ENCODE data around the gene ARHGAP35.
"Not testable (repeated sequence)": the region's sequence is repeated elsewhere in the genome, so short reads cannot be mapped to it uniquely, and the experiment has no call there.

ARHGAP35 gene

DNA sequence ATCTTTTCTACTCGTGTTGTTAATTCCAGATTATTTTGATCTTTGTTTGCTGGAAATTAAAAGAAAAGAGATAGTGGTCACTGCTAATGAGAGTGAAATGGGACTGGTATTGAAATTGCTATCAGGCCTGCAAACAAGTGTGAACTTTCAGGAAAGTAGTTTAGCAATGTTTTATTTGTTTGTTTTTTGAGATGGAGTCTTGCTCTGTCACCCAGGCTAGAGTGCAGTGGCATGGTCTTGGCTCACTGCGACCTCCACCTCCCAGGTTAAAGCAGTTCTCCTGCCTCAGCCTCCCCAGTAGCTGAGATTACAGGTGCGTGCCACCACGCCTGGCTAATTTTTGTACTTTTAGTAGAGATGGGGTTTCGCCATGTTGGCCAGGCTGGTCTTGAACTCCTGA is 10.4 kb downstream of the ARHGAP35 start:
- not testable (repeated sequence) for DNase-seq (ENCODE audit: low read depth)

DNA sequence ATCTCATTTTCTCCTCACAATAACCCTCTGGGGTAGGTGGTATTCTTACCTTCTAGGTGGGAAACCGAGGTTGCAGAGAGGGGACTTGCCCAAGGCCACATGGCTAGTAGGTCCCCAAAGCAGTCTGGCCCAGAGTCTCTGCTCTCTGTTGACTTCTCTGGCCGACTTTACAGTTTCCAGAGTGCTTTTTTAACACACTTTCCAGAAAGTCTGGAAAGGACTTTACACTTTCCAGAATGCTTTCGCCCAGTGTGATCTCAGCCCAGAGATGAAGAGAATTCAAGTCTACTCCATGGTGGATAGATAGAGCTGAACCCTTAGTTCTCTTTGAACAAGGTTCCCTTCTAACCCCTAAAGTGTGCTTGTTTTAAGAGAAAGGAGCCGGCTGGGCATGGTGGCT is 12.2 kb downstream of the ARHGAP35 start:
- DNase-seq (ENCODE audit: low read depth) = no peak

GRCh38 chr19:46875234-46875633 is 14.4 kb downstream of the ARHGAP35 start:
- no peak for DNase-seq (ENCODE audit: low read depth)

- no peak for DNase-seq (ENCODE audit: low read depth)
Measured at GRCh38 chr19:46875657-46876056, 14.9 kb downstream of the ARHGAP35 start.

- DNase-seq (ENCODE audit: low read depth) = peak; percentile 63
Measured at GRCh38 chr19:46878613-46879375, 18.0 kb downstream of the ARHGAP35 start.

- DNase-seq (ENCODE audit: low read depth) = no peak
Measured at GRCh38 chr19:46880431-46880830, 19.6 kb downstream of the ARHGAP35 start.

DNA sequence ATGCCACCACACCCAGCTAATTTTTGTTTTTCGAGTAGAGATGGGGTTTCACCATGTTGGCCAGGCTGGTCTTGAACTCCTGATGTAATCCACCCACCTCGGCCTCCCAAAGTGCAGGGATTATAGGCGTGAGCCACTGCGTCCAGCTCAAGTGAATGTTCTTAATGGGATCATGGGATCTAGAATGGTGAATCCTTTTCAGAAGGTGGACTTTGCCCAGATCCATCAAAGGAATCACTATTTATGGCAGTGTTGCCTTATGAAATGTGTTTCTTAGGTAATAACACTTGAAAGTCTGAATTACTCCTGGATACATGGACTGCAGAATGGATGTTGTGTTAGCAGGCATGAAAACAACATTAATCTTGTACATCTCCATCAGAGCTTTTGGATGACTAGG is 20.3 kb downstream of the ARHGAP35 start:
- no peak for DNase-seq (ENCODE audit: low read depth)

DNA sequence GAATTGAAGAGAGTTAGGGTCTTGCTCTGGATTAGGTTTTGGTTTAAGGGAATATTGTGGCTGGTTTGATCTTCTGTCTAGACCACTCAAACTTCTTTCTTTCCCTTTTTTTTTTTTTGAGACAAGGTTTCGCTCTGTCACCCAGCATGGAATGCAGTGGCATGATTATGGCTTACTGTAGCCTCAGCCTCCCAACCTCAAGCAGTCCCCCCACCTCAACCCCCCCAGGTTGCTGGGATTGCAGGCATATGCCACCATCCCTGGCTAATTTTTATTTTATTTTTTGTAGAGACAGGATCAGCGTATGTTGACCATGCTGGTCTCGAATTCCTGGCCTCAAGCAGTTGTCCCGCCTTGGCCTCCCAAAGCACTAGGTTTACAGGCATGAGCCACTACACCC is 21.2 kb downstream of the ARHGAP35 start:
- DNase-seq (ENCODE audit: low read depth) = no peak

GRCh38 chr19:46882751-46883150 is 22.0 kb downstream of the ARHGAP35 start:
- DNase-seq (ENCODE audit: low read depth) = not testable (repeated sequence)

GRCh38 chr19:46885411-46885810 is 24.6 kb downstream of the ARHGAP35 start:
- no peak for DNase-seq (ENCODE audit: low read depth)

- DNase-seq (ENCODE audit: low read depth) = no peak
Measured at GRCh38 chr19:46886546-46887239, 25.9 kb downstream of the ARHGAP35 start.

GRCh38 chr19:46887240-46887782 is 26.5 kb downstream of the ARHGAP35 start:
- DNase-seq (ENCODE audit: low read depth) = no peak

DNA sequence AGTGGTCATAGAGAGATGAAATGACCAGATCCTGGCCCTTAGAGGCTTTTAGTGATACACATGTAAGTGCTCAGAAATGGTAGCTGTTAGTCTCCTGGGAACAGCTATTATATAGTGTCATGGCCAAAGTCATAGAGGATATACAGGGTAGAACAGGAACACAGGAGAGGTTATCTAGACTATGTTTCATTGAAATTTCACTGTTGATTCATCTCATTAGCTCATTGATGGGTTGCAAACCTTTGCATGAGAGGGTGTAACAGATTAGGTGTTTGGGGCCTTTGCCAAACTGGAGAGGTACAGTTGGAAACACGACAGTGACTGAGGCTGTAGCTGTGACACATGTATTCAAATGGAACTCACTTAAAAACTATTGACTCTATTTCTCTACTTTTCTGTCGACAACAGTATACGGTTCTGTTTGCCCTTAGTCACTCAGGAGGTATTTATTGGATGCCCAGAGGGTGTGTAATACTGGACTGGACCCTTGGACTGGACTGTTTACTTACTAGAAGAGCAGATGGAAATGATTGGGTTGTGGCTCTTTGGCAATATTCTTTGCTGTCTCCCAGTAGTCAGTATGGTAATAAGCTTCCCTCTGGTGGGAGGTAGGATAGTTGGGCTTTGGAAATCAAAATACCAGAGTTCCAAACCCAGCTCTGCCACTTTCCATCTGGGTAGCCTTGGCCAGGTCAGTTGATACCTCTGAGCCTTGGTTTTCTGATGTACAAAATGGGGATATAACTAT is 29.8 kb downstream of the ARHGAP35 start:
- DNase-seq (ENCODE audit: low read depth) = peak; percentile 97

DNA sequence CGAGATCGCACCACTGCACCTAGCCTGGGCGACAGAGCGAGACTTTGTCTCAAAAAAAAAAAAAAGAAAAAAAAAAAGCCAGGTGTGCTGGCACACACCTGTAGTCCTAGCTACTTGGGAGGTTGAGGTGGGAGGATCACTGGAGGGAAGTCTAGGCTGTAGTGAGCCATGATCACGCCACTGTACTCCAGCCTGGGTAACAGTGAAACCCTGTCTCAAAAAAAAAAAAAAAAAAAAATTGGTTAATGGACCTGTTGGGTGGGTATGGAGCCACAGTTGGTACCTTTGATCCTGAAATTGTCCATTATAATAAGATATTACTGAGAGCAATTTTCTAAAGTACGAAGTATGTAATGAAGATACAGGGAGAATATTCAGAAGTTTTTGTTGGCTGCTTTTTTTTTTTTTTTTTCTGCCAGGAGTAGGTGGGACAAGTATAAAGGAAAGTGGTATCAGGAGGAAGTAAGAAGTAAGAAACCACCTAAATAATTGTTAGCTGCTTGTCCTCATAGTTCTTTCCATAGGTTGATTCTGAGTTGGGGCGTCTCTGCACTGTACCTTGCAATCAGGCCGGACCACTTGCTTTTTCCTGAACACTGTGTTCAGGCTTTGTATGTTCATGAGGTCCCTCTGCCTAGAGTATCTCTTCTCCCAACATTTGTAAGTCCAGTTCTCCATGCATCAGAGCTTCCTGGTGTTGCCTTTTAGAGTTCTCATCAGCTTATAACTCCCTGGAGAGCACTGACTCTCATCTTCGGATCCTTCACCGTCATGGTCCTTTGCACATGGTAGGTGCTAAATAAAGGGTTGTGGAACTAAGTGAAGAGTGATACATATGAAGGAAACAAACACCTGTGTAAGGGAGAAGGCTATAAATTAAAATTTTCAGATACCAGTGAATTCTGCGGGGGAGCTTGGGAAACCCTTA is 31.7 kb downstream of the ARHGAP35 start:
- no peak for DNase-seq (ENCODE audit: low read depth)

GRCh38 chr19:46896076-46896794 is 35.4 kb downstream of the ARHGAP35 start:
- no peak for DNase-seq (ENCODE audit: low read depth)

- DNase-seq (ENCODE audit: low read depth) = no peak
Measured at GRCh38 chr19:46898731-46899130, 37.9 kb downstream of the ARHGAP35 start.

GRCh38 chr19:46900341-46900740 is 39.5 kb downstream of the ARHGAP35 start:
- DNase-seq (ENCODE audit: low read depth) = no peak

DNA sequence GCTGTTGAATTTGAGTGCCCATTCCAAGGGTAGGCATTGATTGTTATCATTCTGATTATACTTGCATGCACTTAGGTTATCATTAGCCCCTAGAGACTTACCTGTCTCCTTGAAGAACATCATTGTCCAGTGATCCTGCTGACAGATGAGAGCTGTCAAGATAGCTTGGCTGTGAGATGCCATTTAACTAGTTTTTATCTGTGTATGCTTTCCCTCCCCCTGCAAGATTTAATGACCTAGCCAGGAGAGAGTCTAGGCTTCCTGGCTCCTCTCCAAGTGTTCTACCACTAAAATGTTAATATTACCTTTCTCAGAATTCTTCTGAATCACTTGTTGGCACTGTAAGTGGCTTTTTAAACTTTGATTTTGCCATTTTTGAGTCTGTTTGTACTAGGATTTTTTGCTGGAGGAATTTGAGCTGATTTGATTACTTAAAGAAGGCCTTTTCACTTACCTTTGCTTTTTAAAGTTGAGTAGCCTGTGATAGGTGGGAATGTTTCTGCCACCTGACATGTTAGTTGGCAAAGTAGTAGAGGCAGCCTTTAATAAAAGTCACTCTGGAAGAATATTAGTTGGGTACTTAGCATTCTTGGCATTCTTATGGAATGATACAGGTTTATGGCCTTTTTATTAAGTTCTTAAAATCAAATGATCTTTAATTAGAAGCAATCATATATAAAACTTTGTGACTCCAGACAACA is 41.1 kb downstream of the ARHGAP35 start:
- DNase-seq (ENCODE audit: low read depth) = no peak

DNA sequence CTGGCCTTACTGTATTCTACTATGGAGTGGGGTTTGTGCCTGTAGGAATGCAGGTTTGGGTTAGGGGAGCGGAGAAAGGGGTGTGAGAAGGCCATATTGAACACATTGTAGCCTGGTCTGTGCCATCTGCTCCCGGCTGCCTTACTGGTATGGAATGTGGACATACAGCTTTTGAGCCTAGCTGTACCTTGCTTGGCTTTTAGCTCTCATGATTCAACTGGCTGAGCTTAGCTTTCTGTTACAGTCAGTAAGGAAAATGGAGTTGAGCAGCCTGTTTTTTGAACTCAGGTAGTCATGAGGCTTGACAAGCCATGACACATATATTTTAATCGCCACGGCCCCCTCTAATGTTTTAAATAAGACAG is 41.6 kb downstream of the ARHGAP35 start:
- DNase-seq (ENCODE audit: low read depth) = no peak

- no peak for DNase-seq (ENCODE audit: low read depth)
Measured at GRCh38 chr19:46903458-46903857, 42.7 kb downstream of the ARHGAP35 start.
